ENCODE measurements around the gene TOLLIP.
"Not testable (repeated sequence)": the region's sequence is repeated elsewhere in the genome, so short reads cannot be mapped to it uniquely, and the experiment has no call there.

TOLLIP gene

DNA sequence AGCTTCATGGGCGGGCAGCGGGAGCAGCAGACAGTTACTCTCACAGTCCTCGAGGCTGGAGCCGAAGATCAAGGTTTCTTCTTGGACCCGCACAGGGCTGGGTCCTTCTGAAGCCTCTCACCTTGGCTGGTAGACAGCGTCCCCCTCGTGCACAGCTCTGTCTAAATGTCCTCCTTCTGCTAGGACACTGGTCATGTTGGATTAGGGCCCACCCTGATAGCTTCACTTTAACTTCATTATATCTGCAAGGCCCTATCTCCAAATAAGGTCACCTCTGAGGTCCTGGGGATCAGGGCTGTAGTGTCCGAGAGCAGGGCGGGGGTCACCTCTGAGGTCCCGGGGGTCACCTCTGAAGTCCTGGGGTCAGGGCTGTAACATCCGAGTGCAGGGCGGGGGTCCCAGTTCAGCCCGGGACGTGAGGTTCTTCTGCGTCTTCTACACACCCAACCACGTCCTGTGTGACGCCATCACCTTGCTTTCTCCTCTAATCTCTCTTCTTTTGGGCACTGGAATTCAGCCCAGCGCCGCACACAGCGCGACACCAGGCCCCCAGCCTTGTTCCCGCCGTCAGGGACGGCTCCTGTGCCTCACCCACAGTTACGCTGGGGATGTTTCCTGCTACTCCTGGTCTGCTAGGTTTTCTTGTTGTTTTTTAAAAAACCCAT is 34.1 kb upstream of the TOLLIP start:
- no peak for DNase-seq (ENCODE audit: low read depth in 2 of 2)

DNA sequence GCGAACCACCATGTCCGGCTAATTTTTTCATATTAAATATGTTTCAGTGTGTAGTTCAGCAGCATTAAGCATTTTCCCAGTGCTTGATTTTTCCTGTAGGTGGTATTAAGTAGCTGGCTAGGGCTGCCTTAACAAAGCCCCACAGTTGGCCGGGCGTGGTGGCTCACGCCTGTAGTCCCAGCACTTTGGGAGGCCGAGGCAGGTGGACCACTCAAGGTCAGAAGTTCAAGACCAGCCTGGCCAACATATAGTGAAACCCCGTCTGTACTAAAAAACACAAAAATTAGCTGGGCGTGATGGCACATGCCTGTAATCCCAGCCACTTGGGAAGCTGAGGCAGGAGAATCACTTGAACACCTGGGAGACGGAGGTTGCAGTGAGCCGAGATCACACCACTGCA is 33.5 kb upstream of the TOLLIP start:
- no peak for DNase-seq (ENCODE audit: low read depth in 2 of 2)

DNA sequence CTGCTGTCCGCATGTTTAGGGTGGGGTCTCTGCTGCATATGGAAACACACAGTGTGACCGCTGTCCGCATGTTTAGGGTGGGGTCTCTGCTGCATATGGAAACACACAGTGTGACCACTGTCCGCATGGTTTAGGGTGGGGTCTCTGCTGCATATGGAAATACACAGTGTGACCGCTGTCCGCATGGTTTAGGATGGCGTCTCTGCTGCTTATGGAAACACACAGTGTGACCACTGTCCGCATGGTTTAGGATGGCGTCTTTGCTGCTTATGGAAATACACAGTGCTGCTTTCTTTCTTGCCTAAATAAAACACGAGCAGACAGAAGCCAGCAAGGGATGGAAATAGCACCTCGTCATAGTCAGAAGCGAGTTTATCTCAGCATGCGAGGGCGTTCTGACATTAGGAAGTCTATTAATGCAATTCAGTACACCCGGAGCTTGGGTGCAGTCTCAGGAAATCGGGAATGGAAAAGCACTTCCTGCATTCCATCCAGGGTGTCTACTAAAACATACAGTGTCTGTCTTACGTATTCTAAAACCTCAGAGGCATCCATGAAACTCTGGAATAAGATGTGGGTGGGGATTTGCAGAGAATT is 32.6 kb upstream of the TOLLIP start:
- no peak for DNase-seq (ENCODE audit: low read depth in 2 of 2)

DNA sequence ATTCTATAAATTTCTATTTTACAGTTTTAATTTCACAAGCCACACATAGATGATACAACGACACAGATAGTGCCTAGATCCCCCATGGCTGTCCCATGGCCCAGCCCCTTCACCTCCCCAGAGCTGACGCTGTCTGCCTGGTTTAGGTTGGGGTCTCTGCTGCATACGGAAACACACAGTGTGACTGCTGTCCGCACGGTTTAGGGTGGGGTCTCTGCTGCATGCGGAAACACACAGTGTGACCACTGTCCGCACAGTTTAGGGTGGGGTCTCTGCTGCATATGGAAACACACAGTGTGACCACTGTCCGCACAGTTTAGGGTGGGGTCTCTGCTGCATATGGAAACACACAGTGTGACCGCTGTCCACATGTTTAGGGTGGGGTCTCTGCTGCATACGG is 31.8 kb upstream of the TOLLIP start:
- not testable (repeated sequence) for DNase-seq (ENCODE audit: low read depth in 2 of 2)

DNA sequence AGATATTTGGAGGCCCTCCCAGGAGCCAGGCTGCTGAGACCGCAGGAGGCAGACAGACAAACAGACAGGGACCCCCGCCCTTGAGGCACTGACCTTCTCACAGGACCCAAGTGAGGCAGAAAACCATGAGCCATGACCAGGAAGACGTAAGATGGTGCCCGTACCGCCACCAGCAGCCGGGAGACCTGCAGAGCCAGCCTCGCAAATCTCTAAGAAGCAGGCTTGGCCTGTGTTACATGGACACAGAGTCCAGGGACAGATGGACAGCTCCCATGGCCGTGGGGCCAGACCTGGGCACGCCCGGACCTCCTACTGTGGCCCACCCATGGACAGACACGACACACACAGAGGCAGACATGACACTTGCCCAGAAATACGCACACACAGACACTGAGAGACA is 30.7 kb upstream of the TOLLIP start:
- no peak for DNase-seq (ENCODE audit: low read depth in 2 of 2)

DNA sequence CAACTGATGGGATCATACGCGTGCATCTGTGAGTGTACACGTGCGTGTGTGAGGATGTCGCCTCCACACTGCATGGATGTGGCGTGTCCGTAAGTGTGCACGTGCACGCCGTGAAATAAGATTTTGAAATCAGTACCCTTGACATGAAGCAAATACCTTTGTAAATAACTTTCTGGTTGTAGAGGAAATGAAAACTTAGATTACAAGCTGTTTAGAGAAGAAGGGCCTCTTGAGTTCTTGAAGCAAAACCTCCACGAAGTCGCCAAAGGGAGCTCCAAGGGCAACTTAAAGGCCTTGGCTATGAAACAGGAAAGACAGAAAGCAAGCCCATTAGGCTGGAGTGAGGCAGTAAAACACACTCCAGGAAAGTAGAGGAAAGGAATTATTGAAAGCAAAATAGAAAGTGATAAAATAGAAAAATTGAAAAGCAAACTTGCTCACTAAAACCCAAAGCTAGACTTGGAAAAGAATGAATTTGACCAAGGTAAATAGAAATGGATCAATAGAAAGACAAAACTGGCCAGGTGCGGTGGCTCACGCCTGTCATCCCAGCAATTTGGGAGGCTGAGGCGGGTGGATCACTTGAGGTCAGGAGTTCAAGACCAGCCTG is 29.7 kb upstream of the TOLLIP start:
- DNase-seq (ENCODE audit: low read depth in 2 of 2): no peak

DNA sequence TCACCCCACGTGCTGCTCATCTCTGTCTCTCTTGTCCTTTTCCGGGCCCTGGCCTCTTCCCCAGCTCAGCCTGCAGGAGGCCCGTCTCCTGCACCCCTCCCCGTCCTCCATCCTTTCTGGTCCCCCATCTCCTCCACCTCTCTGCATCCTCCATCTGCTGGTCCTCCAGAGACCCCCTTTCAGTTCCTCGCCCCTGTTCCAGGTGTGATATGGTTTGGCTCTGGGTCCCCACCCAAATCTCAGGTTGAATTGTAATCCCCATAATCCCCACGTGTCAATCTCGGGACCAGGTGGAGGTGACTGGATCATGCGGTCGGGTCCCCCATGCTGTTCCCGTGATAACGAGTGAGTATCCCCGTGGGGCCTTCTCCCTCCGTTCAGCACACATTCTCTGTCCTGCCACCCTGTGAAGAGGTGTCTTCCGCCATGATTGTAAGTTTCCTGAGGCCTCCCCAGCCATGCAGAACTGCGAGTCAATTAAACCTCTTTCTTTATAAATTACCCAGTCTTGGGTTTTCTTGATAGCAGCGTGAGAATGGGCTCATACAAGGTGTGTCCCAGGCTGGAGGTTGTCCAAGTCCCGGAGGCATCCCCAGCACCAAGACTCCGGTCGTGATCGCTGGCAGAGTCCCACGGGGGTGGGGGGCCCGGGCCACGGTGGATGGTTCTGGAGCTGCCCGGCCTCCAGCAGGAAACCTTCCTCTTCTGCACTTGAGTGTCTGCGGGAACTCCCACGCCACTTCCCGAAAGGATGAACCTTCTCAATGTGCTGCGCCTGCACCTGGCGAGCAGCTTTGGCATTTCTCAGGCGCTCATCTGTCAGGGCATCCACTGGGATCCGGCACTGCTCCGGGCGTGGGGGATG is 29.0 kb upstream of the TOLLIP start:
- no peak for DNase-seq (ENCODE audit: low read depth in 2 of 2)

DNA sequence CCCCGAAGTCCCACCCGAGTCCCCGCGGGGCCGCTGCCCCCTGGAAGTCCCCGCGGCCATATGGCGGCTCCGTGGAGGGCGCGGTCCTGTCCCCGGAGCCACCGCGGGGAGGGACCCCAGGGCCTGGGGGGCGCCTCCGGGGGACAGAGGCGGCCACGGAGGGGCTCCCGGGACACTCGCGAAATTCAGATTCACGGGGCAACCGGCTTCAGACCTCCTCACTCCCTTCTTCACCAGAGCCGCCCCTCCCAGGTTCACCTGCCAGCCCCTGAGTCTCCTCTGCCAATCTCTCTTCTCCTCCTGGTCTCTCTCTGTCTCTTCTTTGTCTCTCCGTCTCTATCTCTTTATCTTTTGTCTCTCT is 28.2 kb upstream of the TOLLIP start:
- DNase-seq (ENCODE audit: low read depth in 2 of 2): no peak

DNA sequence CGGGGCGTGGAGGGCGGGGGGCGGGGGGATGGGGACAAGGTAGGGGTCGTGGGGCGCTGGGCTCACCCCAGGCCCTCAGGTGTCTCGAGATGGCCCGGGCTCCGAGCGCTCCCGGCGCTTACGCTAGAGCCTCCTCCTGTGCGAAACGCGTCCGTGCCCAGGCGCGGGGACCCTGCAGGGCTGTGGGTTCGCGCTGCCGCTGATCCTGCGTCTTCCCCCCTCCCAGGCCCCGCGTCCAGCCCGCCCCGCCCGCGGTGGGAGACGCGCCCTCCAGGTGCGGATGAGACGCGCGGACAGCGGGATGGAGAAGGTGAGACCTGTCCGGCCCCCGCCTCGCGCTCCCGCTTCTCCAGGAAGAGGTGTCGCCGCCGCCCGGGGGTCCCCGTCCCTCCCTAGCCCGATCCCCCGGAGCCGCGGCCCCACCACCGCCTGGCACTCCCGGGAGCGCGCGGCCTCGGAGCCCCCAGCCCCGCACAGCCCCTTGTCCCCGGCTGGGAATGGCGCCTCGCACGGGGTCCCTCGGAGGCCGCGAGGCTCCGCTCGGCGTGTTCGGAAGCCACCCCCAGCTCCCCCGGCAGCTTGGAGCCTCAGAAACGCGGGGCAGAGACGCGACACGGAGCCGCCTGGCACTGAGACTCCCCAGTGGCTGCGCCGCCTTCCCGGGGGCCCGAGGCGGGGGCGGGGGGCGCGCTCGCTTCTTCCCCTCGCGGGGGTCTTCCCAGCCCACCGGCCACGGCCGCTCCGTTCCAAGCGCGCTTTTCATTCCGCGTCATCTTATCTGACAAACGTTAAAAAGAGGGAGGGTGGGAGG is 27.6 kb upstream of the TOLLIP start:
- DNase-seq (ENCODE audit: low read depth in 2 of 2): peak in 1 of 2 donors; percentile 18

DNA sequence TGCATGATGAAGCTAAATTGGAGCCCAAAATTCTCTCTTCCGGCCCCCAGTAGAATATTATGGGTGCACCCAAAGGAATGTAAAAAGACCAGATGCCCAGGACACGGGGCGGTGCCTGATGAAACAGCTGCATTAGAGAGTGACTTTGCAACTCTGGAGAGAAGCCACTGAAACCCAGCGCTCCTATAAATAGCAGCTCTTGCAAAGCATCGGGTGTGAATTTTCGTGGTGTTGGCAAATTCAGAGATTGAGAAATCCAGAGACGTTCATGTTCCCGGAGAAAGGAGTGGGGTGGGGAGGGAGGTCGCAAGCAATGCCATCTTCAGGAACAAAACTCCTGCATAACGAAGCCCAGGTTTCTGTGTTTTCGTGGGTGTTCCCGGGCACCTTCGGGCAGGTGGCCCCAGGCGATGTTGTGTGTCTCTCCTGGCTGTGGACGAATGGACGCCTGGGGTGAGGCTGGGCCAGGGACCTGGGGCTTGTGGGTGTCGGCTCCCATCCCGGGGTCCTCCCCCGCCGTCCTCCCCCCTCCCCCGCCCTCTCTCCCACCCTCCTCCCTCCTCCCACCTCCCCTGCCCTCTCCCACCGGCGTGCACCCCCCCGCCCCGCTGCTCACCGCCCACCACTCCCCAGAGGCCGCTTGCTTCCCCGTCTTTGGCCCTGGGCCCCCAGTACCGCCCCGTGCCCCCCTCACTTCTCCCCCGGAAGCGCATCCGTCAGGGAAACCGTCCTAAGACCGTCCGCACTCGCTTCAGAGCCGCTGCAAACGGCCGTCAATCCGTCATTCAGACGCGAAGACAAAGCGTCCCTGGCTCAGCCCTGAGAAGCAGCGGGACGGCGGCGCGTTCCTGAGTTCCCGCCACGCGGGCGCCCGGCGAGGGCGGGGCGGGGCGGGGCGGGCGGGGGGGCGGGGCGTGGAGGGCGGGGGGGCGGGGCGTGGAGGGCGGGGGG is 26.7 kb upstream of the TOLLIP start:
- DNase-seq (ENCODE audit: low read depth in 2 of 2): peak; percentile 33 to 45

DNA sequence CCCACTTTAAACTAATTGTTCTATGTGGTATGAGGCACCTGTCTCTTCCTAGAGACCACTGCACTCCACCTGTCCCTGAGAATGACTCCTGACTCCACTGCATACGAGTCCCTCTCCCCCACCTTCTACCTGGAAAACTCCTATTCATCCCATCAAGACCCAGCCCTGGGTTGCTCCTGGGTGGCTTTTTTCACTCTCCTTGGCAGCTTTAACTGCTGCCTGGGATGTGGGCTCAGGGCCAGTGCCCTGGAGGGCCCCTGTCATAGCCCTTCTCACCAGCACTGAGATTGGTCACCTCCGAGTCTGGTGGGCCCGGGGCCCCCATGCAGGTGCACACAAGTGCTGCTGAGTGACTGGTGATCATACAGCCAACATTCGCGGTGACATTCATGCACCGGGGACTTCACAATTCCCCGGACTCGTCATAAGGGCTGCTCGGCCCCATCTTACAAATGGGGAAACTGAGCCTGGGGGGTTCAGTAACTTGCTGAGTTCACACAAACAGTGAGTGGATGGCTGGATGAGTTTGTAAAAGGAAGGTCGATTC is 25.9 kb upstream of the TOLLIP start:
- no peak for DNase-seq (ENCODE audit: low read depth in 2 of 2)

DNA sequence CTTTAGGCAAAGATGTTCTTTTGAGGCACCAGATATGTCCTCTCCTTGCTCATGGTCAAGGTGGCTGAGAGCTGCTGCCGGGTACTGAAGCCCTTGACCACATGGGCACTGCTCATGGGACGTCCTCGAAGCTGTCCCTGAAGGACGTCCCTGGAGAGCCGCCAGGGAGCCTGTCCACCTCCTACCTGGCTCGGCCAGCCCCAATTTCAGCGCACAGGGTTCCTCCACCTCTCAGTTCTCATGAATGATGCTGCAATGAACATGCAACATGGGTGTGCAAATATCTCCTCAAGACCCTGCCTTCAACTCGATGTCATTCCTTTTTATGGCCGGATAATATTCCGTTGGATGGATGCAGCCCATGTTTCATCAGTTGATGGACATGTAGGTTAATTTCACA is 24.4 kb upstream of the TOLLIP start:
- no peak for DNase-seq (ENCODE audit: low read depth in 2 of 2)

DNA sequence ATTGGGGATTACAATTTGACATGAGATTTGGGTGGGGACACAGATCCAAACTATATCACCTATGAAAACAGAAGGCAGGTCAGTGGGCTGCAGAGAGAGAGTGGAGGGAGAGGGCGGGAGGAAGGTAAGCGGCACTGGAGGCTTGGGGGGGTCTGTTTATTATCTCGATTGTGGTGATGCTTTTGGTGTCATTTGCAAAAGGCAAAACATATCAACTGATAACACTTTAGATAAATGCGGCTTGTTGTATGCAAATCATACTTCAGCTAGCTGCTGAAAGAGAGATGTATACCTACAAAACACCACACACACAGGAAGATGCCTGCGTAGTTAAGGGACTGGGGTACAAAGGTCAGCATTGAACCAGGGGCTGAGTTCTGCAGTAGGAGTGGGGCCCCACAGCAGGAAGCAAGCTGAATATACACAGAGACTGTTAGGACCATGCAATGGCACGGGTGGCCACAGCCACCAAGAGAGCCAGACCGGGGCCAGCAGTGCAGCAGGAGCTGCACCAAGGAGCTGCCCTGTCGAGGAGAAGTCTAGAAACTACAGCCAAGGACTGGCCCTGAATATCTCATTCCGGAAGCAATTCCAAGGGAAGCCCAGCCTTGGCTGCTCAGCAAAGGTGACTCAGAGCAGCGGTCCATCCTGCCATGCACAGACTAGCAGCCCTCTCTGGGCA is 23.8 kb upstream of the TOLLIP start:
- DNase-seq (ENCODE audit: low read depth in 2 of 2): no peak

DNA sequence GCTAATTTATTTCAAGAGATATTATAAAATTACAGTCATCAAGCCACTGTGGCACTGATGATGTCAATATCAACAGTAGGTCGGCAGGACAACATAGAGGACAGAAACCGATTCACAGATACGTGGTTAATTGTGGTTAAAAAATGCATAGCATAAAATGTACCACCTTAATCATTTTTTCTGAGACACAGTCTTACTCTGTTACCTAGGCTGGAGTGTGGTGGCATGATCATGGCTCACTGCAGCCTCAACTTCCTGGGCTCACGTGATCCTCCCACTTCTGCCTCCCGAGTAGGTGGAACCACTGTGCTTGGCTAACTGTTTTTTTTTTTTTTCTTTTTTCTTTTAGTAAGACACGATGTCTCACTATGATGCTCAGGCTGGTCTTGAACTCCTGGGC is 21.0 kb upstream of the TOLLIP start:
- DNase-seq (ENCODE audit: low read depth in 2 of 2): peak in 1 of 2 donors; percentile 37

DNA sequence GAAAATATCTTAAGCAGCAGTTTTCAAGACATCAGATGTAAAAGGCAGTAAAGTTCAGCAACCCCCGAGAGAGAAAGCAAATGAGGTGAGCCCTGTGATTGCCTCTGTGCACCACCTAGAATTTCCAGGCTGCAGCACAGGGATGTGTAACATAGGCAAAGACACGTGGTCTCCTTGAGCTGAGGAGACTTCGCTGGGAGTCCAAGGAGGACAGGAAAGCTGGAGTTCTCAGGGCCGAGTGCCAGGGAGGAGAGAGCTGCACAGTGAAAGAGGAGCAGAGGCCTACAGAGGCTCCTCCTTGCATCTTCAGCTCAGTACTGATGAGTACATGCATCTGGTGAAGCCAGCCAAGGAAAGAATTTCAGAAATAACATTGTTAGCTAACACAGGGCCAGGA is 17.6 kb upstream of the TOLLIP start:
- DNase-seq (ENCODE audit: low read depth in 2 of 2): no peak

DNA sequence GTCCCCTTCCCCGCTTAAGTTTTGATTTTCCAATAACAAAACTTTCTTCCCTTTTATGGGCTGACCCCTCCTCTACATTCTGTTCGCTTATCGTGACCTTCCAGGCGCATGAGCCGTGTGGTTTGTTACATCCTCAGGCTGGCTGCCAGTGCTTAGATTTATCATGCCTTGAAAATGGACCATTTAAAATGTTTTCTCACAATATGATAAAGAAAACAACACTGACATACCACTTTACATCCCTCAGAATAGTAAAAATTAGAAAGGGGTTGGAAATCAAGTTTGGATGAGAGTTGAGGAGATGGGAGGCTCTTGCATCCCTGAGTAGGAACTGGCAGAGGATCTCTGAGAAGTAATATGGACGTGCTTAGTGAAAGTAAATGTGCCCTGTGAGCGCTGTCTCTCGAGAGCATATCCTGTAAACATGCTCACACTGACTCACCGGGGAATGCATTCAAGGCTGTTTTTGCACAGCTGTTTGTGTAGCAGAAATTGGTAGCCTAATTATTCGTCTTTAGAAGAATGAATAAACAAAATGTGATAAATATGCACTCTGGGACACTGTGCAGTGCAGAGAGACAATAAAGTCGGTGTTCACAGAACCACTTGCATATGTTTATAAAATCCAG is 17.1 kb upstream of the TOLLIP start:
- no peak for DNase-seq (ENCODE audit: low read depth in 2 of 2)

DNA sequence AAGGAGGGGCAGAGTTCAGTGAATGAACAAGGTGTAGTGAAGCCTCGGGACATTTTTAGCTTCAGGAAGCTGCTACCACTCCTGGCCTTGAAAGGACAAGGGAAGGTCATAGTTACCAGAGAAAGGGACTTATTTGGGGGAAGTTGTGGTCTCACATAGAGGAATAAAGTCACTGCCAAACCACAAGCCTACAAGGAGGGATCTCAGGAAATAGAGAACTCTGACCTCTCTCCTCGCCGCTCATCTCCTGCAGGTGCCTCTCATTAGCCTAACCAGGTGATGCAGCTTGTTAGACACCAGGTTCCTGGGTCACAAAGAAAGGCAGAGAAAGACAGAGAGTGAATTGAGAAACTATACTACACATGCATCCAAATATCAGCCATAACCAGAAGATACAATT is 14.3 kb upstream of the TOLLIP start:
- DNase-seq (ENCODE audit: low read depth in 2 of 2): no peak

DNA sequence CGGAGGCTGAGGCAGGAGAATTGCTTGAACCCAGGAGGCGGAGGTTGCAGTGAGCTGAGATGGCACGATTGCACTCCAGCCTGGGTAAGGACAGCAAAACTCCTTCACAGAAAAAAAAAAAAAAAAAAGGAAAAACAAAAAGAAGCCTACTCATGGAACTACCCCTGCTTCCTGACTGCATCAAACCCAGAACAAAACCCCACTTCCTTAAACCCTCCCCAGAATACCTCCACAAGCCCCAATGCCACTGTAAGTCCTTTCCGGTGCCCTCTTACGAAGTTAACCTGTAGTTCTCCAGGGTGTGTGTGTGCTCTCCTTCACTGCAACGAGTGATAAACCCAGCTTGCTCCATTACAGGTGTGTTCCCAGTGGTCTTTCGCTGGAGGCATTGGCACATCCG is 8.6 kb upstream of the TOLLIP start:
- DNase-seq (ENCODE audit: low read depth in 2 of 2): no peak

DNA sequence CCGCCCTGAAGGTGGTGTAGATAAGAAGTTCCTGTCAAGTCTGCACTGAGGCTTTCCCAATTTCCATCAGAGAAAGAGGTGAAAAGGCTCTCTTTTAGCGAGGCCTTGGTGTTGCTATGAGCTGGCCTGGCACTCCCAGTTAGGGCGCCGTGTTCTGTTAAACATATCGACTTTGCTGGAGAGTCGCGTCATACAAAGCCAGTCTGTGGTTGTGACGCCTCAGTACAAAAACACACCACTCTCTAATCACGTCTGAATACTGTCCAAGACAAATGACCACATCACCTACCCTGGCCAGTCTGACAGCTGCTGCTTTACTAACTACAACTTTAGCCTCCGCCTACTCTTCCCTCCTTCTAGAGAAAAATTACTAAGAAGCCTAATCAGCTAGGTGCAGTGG is 8.0 kb upstream of the TOLLIP start:
- DNase-seq (ENCODE audit: low read depth in 2 of 2): no peak

Data from stimulated activated CD4-positive, alpha-beta T cell treated with anti-CD3 and anti-CD28 coated beads, Interleukin-4, amount 100 ng/mL, for 48 hours (primary cell).